DMS53 treated with DMSO at 0.1 percent for 48 hours (cell line): ENCODE data around the gene RAB31.

Experiments
- DNase-seq: peaks from one replicate; lab custom pipeline; 2025; ENCODE audit not compliant: unreplicated experiment; lab: John Stamatoyannopoulos, UW

The RAB31 gene

GRCh38 chr18:9690418-9691188 is 17.5 kb upstream of the RAB31 start:
- no peak for DNase-seq

DNA sequence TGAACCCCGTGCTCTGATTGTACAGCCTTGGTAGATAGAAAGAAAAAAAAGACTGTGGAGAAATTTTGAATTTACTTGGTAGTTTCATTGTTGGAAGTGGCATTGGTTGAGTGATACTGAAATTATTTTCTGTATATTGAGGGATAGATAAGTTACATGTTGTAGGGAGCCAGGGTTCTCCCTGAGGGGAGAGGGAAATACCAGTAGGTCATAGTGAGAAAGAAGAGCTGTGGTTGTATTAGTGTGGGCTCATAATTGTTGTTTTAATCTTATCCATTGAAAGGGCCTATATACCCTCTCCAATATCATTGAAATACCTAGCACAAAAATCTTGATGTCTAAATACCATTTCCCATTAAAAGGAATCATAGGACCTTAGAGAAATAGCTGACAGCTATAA is 16.9 kb upstream of the RAB31 start:
- DNase-seq = no peak

DNA sequence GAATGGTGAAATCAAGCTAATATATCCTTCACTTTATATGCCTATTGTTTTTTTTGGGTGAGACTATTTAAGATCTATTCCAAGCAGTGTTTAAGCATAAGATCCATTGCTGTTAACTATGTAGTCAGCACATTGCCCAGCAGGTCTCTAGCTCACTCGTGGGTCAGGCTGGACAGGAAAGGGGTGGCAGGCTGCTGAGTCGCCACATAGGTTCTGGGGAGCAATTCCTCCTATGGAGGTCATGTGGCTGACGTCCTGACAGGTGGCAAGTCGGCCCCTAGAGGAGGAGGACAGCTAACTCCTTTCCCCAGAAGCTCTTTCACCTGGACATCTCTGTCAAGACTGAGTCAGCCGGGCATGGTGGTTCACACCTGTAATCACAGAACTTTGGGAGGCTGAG is 13.9 kb upstream of the RAB31 start:
- DNase-seq = no peak

DNA sequence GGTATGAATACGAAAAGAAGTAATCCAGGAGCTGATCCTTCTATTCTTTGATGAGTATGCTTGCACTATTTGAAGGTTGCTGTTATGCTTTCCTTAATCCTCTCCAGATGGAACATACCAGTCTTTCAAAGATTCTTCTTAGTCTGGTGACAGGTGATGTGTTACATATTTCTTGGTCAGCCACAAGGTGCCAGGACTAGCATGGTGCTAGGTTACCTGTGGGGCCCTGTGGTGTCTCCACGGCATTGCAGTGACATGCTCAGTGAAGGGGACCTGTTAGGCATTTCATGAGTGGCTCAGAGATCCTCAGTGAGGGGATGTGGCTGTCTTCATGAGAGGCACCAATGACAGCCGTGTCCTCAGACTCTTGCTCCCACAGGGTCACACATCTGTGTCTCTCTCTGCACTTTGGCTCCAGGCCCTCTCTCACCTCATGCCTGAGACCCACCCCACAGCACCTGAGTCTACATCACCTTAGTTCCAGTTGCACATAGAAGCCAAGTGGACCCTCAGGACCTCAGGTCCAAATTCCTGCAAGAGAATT is 13.1 kb upstream of the RAB31 start:
- no peak for DNase-seq

DNA sequence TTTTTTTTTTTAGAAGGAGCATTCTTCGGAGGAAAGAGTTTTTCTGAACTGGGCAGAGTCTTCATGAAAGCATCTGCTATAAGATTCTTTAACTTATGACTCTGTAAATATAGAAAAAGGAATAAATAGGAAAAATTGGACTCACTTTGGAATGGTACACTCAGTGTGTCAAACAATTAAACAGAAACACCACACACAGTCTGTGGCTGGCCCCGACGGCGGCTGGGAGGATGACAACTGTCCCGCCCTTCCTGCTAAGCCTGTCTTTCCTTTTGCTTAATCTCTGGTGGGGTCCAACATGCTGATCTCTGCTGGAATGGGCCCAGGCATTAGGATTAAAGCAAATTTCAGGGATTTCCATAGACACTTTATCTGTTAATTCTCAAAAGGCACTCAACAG is 12.5 kb upstream of the RAB31 start:
- DNase-seq = no peak

- no peak for DNase-seq
These were observed 12.0 kb upstream of the RAB31 start for GRCh38 chr18:9696112-9696511.

- DNase-seq = no peak
These were observed 11.4 kb upstream of the RAB31 start for GRCh38 chr18:9696701-9697100.

DNA sequence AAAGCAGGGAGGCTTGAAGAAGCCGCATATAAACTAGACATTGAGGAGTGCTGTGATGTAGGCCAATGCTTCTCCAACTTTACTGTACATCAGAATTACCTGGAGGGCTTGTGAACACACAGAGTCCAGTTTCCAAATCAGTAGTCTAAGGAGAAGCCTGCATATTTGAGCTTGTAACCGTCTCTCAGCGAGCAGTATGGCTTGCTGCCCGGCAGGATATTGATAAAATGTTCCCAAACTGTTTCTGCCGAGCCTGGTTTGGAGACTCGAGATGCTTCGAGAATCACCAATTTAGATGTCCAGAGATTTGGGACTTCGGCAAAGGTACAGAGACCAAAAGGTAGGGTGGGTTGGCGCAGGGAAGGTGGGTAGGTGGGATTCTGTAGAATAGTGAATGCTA is 11.0 kb upstream of the RAB31 start:
- DNase-seq = no peak

DNA sequence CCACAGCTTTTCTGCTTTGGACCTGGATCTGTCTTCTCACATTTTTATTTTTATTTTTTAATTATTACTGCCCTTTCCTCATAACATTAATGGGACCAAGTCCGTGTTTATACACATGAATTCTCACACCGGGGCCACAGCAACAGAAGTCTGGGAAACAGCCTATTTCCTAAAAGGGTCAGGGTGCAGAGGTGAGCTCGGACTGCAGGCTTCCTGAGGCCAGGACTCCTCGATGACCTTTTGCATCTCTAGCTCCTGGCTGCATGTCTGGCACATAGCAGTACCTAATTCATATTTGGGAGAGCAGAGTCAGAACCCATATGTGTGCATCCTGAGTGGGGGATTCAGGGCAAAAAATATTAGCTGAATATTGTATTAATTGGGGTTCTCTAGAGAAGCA is 9.6 kb upstream of the RAB31 start:
- DNase-seq = no peak

DNA sequence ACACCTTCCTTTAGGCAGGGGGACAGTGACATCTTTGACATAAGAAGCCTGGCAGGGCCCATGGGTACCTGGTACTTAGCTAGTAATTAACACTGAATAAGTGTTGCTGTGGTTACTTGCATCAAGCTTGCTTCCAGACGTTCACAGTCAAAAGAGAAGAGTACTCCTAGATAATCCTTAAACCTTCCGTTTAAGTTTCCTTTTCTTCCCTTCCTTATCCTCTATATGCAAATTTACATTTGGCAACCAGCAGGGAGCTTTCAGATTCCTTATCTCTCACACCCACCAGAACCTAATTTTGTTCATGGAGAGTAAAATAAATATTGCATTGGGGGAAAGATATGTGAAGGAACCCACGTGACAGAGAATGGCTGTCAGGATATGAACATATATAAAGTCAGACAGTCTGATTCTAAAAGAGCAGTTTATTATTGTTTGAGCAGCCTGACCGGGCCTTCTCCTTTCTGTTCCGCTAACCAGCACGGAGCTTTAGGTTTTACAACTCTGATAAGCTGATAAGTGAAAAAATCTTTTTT is 7.8 kb upstream of the RAB31 start:
- DNase-seq = no peak

DNA sequence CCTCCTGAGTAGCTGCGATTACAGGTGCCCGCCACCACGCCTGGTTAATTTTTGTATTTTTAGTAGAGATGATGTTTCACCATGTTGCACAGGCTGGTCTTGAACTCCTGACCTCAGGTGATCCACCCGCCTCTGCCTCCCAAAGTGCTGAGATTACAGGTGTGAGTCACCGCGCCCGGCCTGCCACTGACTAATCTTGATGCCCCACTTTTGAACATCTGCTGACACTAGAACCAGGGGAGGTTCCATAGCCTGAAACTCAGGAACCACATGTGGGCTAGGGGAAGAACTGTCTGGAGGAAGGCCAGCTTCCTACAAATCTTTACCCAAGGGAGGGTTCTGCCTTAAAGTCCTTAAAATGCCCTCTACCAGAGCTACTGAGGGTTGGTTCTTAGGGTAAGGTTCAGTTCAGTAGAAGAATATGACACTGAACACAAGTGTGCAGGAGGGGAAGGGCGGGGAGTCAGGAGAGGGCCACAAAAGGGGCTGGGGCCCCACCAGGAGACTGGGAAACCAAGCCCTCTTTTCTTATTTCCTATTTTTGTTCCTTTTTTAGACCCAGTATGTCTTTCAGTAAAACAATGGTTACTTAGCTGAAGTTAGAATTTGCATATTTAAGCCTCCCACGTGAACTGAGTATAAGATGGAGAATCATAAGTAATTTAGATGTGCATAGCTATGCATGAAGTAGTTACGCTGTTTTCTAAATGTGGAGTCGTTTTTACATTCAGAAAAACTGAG is 6.3 kb upstream of the RAB31 start:
- DNase-seq = no peak

GRCh38 chr18:9704233-9705118 is 3.6 kb upstream of the RAB31 start:
- DNase-seq = no peak

GRCh38 chr18:9705183-9705829 is 2.8 kb upstream of the RAB31 start:
- no peak for DNase-seq

GRCh38 chr18:9706081-9706935 is 1.8 kb upstream of the RAB31 start:
- DNase-seq = no peak

GRCh38 chr18:9707381-9708056 is 582 bp upstream of the RAB31 start:
- DNase-seq = no peak

DNA sequence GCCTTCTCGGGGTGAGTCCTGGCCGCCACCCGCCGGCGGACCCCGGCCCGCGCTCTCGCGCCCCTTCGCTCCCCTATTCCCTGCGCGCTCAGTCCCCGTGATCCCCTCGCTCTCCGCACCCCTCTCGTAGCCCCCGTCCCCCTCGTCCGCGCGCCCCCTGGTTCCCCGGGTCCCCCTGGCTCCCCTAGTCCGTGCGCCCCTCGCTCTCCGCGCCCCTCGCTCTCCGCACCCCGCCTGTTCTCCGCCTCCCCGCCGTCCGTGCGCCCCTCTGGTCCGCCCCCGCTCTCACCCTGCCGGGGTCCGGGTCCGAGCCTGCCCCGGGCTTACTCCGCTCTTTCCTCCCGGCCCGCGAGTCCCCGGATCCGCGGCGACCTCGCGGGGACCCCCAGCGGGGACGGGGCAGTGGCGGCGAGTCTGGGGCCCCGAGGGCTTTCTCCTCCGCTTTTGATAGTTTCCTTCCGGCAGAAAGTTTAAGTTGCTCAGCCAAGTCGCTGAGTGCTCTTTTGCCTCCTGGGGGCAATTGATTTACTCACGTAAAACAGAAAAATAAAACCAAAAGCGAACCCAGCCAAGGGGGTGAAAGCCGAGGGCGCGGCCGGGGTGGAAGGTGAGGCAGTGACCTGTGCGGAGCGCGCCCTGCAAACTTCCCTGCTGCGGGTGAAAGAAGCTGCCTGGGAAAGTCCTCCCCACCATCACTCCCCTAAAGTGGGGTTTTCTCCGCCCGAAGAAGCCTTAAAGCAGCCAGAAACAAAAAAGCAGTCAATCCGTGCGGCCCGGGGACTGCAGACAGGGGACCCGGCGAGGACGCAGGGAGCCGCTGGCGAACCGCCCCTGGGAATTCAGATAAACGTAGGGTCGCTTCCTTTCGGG is 568 bp downstream of the RAB31 start:
- DNase-seq = no peak

DNA sequence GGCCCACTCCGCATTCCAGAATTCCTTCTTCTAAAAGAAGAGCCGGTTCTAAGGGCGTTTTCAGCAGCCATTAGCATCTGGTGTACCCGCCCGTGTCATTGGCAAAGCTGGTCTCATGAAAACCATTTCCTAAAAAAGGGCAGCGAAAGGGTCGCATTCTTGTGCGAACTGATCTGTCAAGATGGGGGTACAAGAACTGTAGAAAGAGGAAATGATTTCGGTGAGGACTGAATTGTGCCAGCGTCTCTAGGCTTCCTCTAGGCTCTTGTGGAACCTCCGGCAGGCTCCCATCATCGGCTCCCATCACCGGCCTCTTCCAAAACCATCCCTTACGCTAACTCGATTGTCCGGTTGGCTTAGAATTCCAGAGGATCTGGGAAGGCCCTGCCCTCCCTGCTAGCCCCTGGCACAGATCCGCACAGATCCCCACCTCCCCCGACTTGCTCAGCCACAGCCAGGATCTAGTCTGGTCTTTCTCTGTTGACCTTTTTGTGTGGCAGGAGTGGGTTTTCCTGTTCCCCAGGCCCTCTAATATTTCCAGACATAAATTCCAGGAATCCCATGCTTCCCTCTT is 1.3 kb downstream of the RAB31 start:
- no peak for DNase-seq

DNA sequence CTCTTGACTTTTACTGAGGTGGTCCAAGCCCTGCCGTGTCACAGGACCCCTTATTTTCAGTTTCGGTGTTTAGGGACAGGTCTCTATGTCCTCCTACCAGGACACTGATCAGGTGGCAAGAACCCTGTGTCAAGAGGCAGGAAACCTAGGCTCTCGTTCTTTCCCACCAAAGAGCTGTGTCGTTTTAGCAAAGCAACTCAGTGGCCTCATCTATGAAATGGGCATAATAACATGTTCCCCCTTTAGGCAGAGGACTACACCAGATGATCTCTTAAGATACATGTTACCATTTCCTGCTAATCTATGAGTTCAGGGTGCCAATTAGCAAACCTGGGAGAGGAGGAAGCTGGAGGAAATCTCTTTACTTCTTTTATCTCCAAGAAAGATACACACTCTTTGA is 1.9 kb downstream of the RAB31 start:
- no peak for DNase-seq
